T-helper 1 cell treated with Interleukin-12 subunit alpha and Interleukin-12 subunit beta and Interleukin-4 antibody, amounts not matched to agents 30 ng/mL and 1 ng/mL, for 36 hours (primary cell): ENCODE data around the gene IL32. TPM values are rescaled to one million over a fixed set of nuclear protein-coding genes. Genes with fewer than 3 reads are reported as not detected.

Experiments
- intact Hi-C: fragments of 100-400 bp; cut with micrococcal nuclease; formaldehyde crosslinking; loops from one replicate; pipeline ENCODE4 v1.15.1; 2024
- total RNA-seq: library from RNA; stranded (reverse); gene quantifications from 2 replicates; pipeline ENCODE4 v1.2.3, GENCODE V29; 2022

IL32 gene
- total RNA-seq = 4,509 and 4,510 TPM in 2 replicates

DNA sequence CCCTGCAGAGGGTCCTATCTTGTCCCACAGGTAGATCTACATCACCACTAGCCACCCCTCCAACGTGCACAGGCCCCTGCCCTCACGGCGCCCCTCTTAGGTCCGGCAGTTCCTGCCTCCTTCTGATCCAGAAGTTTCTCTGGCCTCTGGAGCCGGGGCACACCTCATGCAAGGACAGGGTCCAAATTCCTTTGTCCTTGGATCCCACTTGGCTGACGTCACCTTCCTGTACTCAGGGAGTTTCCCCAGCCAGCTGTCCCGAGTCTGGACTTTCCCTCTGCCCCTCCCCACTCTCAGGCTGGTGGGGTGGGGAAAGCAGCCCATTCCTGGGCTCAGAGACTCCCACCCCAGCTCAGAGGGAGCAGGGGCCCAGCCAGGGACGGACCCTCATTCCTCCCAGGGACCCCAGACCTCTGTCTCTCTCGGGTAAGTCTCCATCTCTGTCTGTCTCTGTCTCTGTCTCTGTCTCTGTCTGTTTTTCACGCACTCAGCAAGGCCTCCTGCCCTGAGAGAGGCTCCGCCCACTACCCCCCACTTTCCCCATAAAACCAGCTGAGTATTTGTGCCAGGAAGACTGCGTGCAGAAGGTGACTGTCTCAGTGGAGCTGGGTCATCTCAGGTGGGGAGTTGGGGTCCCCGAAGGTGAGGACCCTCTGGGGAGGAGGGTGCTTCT, at the start of gene IL32:
Gene IL32, plus strand, starts transcription at position 572 of the 673 bp plus-strand sequence. CDS start 172 bp downstream, outside the sequence.
- intact Hi-C loops = loop anchor here (1.0 kb wide), 2 partner anchors 10 to 59 kb away; no protein-coding TSS in a partner anchor

DNA sequence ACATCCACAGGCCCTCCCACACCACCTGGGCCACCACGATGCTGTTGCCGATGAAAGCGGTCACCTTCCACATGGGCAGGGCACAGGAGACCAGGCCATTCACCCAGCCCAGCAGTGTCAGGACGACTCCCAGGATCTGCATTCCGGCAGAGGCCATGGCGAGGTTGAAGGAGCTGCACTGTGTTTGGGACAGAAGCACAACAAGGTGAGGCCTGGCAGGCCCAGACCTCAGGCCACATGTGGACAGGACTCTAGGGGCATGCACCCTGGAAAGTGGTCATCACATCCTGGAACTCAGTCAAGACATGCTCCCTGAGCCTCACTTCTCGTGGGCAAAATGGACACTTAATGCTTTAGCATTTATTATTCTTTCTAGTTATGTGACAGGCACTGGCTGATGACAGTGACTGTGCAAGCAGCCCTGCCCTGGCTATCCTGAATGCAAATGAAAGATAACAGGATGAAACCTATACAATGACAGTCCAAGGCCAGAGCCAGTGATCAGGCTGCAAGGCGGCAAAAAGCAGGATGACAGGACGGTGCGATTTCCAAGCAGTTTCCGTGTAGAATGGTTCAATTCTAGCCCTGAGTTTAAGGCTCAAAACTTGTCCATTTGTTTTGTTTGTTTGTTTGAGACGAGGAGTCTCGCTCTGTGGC, 49.4 kb upstream of the IL32 start:
- intact Hi-C loops = no loop called here

DNA sequence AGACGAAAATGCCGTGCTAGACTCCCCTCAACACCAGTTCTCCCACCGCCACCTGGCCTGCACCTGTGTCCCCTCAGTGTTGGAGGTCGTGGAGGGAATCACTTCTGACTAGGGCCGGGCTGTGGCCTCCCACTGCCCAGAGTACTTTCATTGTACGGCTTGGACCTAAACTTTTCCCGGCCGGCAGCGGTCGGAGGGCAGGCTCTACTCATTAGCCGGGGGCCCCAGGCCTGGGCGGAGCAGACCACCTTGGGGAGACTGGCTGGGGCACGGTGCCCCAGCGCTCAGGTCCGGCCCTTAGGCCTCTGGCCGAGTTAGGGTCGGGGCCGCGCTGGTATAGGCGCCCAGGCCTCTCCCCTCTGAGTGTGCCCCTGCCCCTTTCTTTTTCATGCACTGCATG, 48.1 kb upstream of the IL32 start:
- intact Hi-C loops = no loop called here

- intact Hi-C loops = no loop called here
Measured at GRCh38 chr16:3017794-3018506, 47.5 kb upstream of the IL32 start, which contains the start of gene CLDN6. CLDN6 (minus strand) TSS chr16:3018183; CDS start chr16:3016021, 2,162 bp downstream.

- intact Hi-C loops = loop anchor here (1.0 to 5.0 kb wide), 9 partner anchors 9 to 972 kb away; partner anchors contain the start of genes FLYWCH1, NTHL1, PAQR4 and TSC2
Measured at GRCh38 chr16:3019594-3020246, 45.7 kb upstream of the IL32 start.

GRCh38 chr16:3020247-3020603, 45.2 kb upstream of the IL32 start, which contains the start of gene TNFRSF12A:
TNFRSF12A (plus strand) TSS chr16:3020368; CDS start chr16:3020398, 30 bp downstream.
- intact Hi-C loops = loop anchor here (1.0 to 5.0 kb wide), 9 partner anchors 8 to 973 kb away; partner anchors contain the start of genes FLYWCH1, NTHL1, PAQR4 and TSC2

DNA sequence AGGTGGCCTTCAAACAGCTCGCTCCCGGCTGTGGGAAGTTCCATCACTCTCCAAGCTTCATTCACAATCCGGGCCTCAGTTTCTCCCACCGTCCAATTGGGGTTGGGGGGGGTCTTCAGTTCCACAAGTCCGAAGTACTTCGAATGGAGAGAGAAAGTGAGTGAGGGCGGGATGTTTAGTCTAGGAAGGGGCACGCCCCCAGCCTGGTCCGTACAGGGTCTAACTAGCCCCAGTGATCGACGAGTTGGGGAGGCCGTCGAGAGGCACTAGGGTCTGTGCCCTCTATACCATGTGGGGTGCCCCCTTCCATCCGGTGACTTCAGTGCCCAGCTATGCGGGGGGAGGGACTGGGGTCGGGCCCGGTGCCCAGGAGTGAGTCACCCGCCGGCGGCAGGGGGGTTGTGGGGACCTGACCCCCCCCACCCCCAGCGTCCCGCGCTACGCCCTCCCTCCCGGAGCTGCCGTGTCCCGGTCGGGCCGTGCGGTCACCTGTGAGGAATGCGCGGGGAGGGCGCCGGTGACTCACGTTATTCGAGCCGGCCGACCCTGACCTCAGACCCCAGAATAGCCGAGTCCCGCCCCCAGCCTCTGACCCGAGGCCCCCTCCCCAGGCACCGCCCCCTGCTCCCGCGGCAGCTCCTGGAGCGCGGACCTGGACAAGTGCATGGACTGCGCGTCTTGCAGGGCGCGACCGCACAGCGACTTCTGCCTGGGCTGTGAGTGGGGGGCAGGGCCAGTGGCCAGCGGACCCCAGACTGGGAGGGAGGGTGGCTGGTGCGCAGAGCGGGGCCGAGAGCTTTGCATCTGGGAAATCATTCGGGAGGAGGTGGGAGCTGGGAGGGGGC, 44.6 kb upstream of the IL32 start:
- intact Hi-C loops = loop anchor here (1.0 to 5.0 kb wide), 9 partner anchors 7 to 974 kb away; partner anchors contain the start of genes FLYWCH1, NTHL1, PAQR4 and TSC2

DNA sequence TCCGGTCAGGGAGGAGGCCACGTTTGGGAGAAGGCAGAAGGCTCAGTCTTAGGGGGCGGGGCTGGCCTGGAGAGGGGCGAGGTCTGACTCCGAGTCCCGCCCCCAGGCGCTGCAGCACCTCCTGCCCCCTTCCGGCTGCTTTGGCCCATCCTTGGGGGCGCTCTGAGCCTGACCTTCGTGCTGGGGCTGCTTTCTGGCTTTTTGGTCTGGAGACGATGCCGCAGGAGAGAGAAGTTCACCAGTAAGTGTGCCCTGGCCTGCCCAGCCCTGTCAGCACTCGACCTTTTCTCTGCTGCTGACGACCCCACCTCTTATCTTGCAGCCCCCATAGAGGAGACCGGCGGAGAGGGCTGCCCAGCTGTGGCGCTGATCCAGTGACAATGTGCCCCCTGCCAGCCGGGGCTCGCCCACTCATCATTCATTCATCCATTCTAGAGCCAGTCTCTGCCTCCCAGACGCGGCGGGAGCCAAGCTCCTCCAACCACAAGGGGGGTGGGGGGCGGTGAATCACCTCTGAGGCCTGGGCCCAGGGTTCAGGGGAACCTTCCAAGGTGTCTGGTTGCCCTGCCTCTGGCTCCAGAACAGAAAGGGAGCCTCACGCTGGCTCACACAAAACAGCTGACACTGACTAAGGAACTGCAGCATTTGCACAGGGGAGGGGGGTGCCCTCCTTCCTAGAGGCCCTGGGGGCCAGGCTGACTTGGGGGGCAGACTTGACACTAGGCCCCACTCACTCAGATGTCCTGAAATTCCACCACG, 43.8 kb upstream of the IL32 start:
- intact Hi-C loops = loop anchor here (2.0 to 5.0 kb wide), 5 partner anchors 36 to 974 kb away; partner anchors contain the start of genes FLYWCH1, NTHL1 and TSC2

DNA sequence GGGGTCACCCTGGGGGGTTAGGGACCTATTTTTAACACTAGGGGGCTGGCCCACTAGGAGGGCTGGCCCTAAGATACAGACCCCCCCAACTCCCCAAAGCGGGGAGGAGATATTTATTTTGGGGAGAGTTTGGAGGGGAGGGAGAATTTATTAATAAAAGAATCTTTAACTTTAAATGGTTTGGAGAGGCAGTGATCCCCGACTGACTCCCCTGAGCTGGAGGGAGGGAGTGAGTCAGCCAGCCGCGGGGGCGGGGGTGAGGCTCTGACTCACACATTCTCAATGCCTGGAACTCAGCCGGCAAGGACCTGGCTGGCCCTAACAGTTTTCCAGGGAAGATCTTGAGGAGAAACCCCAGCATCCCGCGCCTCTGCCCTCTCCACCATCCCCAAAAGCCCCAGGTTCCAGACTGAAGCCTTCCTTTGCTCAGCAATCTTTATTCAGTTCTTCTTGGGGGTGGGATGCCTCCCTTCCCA, 43.2 kb upstream of the IL32 start:
- intact Hi-C loops = loop anchor here (5.0 kb wide), 4 partner anchors 35 to 975 kb away; partner anchors contain the start of genes FLYWCH1, NTHL1 and TSC2

DNA sequence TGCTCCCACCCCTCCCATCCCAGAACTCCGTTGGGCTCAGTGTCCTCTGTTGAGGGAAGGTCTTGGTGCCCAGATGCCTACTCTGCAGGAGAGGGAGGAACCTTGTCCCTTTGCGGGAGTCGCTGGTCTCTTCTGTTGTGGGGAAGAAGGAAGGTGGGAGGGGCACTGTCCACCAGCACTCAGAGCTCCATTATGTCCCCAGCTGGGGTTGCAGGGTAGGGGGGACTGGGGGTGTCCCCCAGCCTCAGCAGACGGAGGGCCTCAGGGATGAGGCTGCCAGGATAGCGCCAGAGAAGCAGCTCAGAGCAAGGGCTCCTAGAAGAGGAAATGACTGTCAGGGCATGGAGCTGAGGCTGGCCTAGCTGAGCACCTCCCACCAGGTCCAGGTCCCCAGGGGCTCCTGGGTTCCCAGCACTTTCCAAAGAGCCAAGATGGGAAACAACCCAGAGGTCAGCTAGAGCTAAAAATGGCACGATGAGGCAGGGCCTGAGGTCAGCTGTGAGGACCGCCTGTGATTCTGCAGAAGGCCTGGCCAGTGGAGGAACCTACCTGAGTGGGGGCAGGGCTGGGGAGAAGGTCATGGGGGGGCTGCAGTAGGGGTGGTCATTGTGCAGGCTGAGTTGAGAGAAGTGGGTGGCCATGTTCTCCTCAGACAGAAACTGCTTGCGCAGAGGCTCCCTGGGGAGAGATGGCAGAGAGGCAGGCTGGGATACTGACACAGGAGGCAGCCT, 42.6 kb upstream of the IL32 start:
- intact Hi-C loops = loop anchor here (5.0 kb wide), 4 partner anchors 34 to 976 kb away; partner anchors contain the start of genes FLYWCH1, NTHL1 and TSC2

DNA sequence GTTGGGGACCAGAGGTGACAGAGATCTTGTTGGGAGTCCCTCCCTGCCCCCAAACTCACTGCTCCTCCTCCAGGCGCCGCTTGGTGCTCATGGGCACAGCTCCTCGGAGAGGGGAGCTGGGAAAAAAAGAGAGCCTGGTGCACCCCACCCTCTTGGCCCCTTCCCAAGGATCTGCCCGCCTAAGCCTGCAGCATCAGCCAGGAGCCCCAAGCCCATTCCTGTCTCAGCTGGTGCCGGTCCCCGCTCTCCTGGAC, 42.1 kb upstream of the IL32 start:
- intact Hi-C loops = loop anchor here (5.0 kb wide), 4 partner anchors 34 to 976 kb away; partner anchors contain the start of genes FLYWCH1, NTHL1 and TSC2

DNA sequence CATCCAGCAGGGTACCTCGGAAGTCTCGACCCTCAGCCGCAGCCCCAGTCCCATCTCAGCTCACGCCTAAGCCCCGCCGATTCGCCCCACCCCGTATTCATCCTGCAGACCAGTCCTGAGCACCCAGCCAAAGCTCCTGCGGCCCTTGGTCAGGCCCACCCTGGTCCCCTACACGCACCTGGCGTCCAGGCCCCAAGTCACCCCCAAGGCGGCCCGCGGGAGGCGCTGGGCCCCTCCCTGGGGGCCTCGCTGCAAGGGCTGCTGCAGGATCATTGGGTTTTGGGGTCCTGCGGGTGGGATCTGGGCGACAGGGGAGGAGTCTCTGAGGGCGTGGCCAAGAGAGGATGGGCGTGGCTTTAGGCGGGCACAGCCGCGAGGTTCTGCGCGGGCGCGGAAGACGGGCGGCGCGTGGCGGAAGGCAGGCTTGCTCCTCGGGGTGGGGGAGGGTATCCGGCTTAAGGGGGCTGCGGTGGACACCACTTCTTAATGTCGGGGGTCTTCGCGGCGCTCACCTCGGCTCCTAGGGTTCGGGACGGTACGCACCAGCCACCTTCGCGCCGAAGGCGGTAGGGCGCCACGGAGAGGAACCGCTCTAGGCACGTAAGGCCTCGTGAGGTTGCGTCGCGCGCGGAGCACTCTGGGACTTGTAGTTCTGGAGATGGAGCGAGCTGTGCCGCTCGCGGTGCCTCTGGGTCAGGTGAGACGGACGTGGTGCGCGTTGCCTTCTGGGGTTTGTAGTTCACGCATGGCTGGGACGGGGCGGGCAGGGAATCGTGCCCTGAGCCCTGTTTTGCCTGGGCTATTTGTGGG, 41.6 kb upstream of the IL32 start, which contains the start of the genes HCFC1R1 and THOC6:
Gene HCFC1R1, minus strand, starts transcription at position 274 of the 810 bp plus-strand sequence. Its CDS starts 1 bp downstream, at position 273.
Gene THOC6, plus strand, starts transcription at position 367 of the 810 bp plus-strand sequence. Its CDS starts 292 bp downstream, at position 659.
- intact Hi-C loops = loop anchor here (1.0 to 5.0 kb wide), 10 partner anchors 21 to 977 kb away; partner anchors contain the start of genes FLYWCH1, NTHL1, PKMYT1 and TSC2

DNA sequence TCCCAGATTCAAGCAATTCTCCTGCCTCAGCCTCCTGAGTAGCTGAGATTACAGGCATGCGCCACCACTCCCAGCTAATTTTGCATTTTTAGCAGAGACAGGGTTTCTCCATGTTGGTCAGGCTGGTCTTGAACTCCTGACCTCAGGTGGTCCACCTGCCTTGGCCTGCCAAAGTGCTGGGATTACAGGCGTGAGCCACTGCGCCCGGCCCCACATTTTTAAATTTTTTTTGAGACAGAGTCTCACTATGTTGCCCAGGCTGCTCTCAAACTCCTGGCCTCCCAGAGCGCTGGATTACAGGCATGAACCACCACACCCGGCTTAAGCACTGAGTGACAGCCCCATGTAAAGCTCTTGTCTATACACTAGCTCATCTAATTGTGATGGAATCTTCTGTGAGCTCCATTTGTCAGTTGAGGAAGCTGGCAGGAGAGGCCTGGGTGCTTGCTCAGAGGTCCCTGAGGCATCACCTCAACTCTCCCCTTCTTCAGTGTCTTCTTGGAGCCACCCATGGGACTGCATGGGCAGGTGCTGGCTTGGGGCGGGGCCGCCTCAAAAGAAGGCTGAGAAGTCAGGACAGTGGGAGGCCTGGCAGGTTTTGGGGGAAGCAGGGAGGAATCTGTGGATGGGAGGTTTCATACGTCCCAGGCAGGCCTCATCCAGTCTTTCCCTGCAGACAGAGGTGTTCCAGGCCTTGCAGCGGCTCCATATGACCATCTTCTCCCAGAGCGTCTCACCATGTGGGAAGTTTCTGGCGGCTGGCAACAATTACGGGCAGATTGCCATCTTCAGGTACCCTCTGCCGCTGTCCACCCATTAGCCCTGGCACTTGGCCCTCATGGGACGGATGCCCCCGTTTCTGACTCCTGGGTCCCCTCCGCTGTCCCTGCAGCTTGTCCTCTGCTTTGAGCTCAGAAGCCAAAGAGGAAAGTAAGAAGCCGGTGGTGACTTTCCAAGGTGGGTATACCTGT, 40.1 kb upstream of the IL32 start:
- intact Hi-C loops = loop anchor here (2.0 kb wide), 1 partner anchor 257 kb away; the partner anchor contains the start of gene ZNF263

DNA sequence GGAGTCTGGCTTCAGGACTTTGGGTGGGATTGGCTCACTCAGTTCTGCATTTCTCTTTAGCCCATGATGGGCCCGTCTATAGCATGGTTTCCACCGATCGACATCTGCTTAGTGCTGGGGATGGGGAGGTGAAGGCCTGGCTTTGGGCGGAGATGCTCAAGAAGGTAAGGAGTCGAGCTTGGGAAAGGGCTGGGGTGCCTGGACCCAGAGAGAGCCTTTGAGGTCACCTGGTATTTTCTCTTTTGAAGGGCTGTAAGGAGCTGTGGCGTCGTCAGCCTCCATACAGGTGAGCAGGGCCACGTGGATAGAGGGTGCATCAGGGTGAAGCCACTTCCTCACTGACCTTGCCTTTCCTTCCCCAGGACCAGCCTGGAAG, 39.4 kb upstream of the IL32 start:
- intact Hi-C loops = no loop called here

- intact Hi-C loops = no loop called here
Measured at GRCh38 chr16:3026609-3027488, 38.6 kb upstream of the IL32 start.
